ENCODE measurements around the gene PTRH1. TPM values are rescaled to one million over a fixed set of nuclear protein-coding genes. Genes with fewer than 3 reads are reported as not detected.

The PTRH1 gene
- total and polyA plus RNA-seq, 2 of the 13 experiments (the other 11 are each of a cell fraction or from before 2014, with no cell fraction given): 4.0 to 10.4 TPM

- TF ChIP-seq MED8 (CRISPR knock-in tag; IDR thresholded peaks at IDR 0.05; ENCODE audit: insufficient replicate concordance): peak; percentile 17
- peak; percentile 43; the same call in 1 of the 2 replicates for TF ChIP-seq FOSL2 (CRISPR knock-in tag; IDR thresholded peaks at IDR 0.05)
- TF ChIP-seq HIC2 (CRISPR knock-in tag; IDR thresholded peaks at IDR 0.05; ENCODE audit: low read depth): no peak
- TF ChIP-seq IRF9 (CRISPR knock-in tag; IDR thresholded peaks at IDR 0.05; ENCODE audit: borderline replicate concordance): peak; percentile 70; the same call in 1 of the 2 replicates
- TF ChIP-seq NCOA1 (CRISPR knock-in tag; IDR thresholded peaks at IDR 0.05): 0 out of 2 replicates have a peak, but pooled peaks have one; percentile 14
- TF ChIP-seq HNRNPH1 (optimal IDR thresholded peaks at IDR 0.05; ENCODE audit: low read depth, low read length): no peak
- TF ChIP-seq ZNF530 (CRISPR knock-in tag; IDR thresholded peaks at IDR 0.05; ENCODE audit: low read depth): no peak
- TF ChIP-seq NFKBIZ (CRISPR knock-in tag; IDR thresholded peaks at IDR 0.05): 0 out of 2 replicates have a peak, but pooled peaks have one; percentile 18
- TF ChIP-seq, protein P1, sequence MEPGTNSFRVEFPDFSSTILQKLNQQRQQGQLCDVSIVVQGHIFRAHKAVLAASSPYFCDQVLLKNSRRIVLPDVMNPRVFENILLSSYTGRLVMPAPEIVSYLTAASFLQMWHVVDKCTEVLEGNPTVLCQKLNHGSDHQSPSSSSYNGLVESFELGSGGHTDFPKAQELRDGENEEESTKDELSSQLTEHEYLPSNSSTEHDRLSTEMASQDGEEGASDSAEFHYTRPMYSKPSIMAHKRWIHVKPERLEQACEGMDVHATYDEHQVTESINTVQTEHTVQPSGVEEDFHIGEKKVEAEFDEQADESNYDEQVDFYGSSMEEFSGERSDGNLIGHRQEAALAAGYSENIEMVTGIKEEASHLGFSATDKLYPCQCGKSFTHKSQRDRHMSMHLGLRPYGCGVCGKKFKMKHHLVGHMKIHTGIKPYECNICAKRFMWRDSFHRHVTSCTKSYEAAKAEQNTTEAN (CRISPR knock-in tag; conservative IDR thresholded peaks at IDR 0.05): 0 out of 2 replicates have a peak, but pooled peaks have one; percentile 46
- TF ChIP-seq ZNF781 (CRISPR knock-in tag; IDR thresholded peaks at IDR 0.05; ENCODE audit: borderline replicate concordance, not compliant biosample characterization): no peak
- TF ChIP-seq ZNF577 (CRISPR knock-in tag; IDR thresholded peaks at IDR 0.05; ENCODE audit: borderline replicate concordance, low read depth): 0 out of 2 replicates have a peak, but pooled peaks have one; percentile 12
- TF ChIP-seq, protein P2, sequence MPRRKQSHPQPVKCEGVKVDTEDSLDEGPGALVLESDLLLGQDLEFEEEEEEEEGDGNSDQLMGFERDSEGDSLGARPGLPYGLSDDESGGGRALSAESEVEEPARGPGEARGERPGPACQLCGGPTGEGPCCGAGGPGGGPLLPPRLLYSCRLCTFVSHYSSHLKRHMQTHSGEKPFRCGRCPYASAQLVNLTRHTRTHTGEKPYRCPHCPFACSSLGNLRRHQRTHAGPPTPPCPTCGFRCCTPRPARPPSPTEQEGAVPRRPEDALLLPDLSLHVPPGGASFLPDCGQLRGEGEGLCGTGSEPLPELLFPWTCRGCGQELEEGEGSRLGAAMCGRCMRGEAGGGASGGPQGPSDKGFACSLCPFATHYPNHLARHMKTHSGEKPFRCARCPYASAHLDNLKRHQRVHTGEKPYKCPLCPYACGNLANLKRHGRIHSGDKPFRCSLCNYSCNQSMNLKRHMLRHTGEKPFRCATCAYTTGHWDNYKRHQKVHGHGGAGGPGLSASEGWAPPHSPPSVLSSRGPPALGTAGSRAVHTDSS (CRISPR knock-in tag; conservative IDR thresholded peaks at IDR 0.05): no peak
- TF ChIP-seq KDM3A (CRISPR knock-in tag; IDR thresholded peaks at IDR 0.05; ENCODE audit: low read depth): 0 out of 2 replicates have a peak, but pooled peaks have one; percentile 29
- no peak for TF ChIP-seq EP300 (IDR thresholded peaks at IDR 0.05; ENCODE audit: low read depth in 2 of 2, low read length in 2 of 2)
- TF ChIP-seq EP300 (CRISPR knock-in tag; IDR thresholded peaks at IDR 0.05; ENCODE audit: borderline replicate concordance): no peak
- TF ChIP-seq PCBP1 (IDR thresholded peaks at IDR 0.05; ENCODE audit: borderline replicate concordance, low read depth, low read length): peak; percentile 95
- TF ChIP-seq ARID4A (CRISPR knock-in tag; IDR thresholded peaks at IDR 0.05; ENCODE audit: borderline replicate concordance): peak; percentile 98
- TF ChIP-seq PLRG1 (conservative IDR thresholded peaks at IDR 0.05): no peak
Measured at GRCh38 chr9:127715470-127716337, at the start of gene PTRH1, which contains the start of gene TTC16 (continued).
